H1 (cell line): ENCODE results near the gene C10orf95. TPM values are rescaled to one million over a fixed set of nuclear protein-coding genes. Genes with fewer than 3 reads are reported as not detected.

ENCODE experiments used
- CTCF ChIA-PET: fragments of 300-600 bp; sonication (Branson Sonifier 250); formaldehyde crosslinking; loops from one replicate; lab custom pipeline; 2021; ENCODE audit not compliant: partially characterized antibody; lab: Charles Lee
- POLR2A ChIA-PET: fragments of 300-600 bp; sonication (Branson Sonifier 250); formaldehyde crosslinking; loops from one replicate; lab custom pipeline; 2021; ENCODE audit warnings: inconsistent platforms; ENCODE audit not compliant: partially characterized antibody; lab: Charles Lee
- DNase-seq, 2 experiments: peaks; one replicate each; pipeline versions ENCODE4 v3.0.0 to v3.0.0-alpha.2; 2010 to 2022; ENCODE audit warnings: low spot score in 2 of 2, low read depth in 1 of 2, mixed read lengths in 1 of 2
- FAIRE-seq: peaks from 2 replicates; lab custom pipeline; 2011; peaks lifted over from hg19 to GRCh38; lab: Jason Lieb, UNC
- H2AFZ ChIP-seq: 2 replicates; pipeline ENCODE4 v1.8.1; 2012; ENCODE audit warnings: low read length, inconsistent platforms
- H2AK5ac ChIP-seq: 2 replicates; pipeline ENCODE4 v1.6.1; 2013; ENCODE audit warnings: low read depth, low read length
- H2BK120ac ChIP-seq: replicated peaks from 2 replicates; pipeline ENCODE3; 2013; ENCODE audit warnings: low read depth, low read length, inconsistent platforms
- H2BK12ac ChIP-seq: 2 replicates; pipeline ENCODE4 v1.6.1; 2013; ENCODE audit warnings: low read depth, low read length
- H2BK15ac ChIP-seq: 2 replicates; pipeline ENCODE4 v1.6.1; 2013; ENCODE audit warnings: low read length
- H2BK20ac ChIP-seq: 2 replicates; pipeline ENCODE4 v1.6.1; 2013; ENCODE audit warnings: low read length
- H2BK5ac ChIP-seq: 2 replicates; pipeline ENCODE4 v1.6.1; 2013; ENCODE audit warnings: low read depth, low read length
- H3K14ac ChIP-seq: 2 replicates; pipeline ENCODE4 v1.6.1; 2013; ENCODE audit warnings: inconsistent platforms; ENCODE audit not compliant: insufficient read length
- H3K18ac ChIP-seq: 2 replicates; pipeline ENCODE4 v1.6.1; 2013; ENCODE audit warnings: low read length; ENCODE audit errors: extremely low read depth
- H3K23ac ChIP-seq: 2 replicates; pipeline ENCODE4 v1.6.1; 2013; ENCODE audit warnings: inconsistent platforms; ENCODE audit not compliant: insufficient read length
- H3K23me2 ChIP-seq: 2 replicates; pipeline ENCODE4 v1.6.1; 2013; ENCODE audit warnings: low read depth, low read length
- H3K27ac ChIP-seq: 2 replicates; pipeline ENCODE4 v1.6.1; 2011; ENCODE audit warnings: low read depth, low read length, inconsistent platforms
- H3K27me3 ChIP-seq, 4 experiments: replicated peaks in 1 of 4; 1 replicate in 1 of 4; 2 replicates in 3 of 4; pipeline versions ENCODE4 v1.6.1 to v1.8.1; 2011 to 2013; ENCODE audit warnings: low read length in 3 of 4, mild to moderate bottlenecking in 3 of 4, inconsistent platforms in 2 of 4, mixed read lengths in 2 of 4, moderate library complexity in 1 of 4; ENCODE audit not compliant: control insufficient read depth in 3 of 4, insufficient read depth in 3 of 4; ENCODE audit errors: extremely low read depth in 1 of 4
- H3K36me3 ChIP-seq, 4 experiments: 2 replicates each; pipeline versions ENCODE4 v1.6.1 to v1.8.1; 2011 to 2013; ENCODE audit warnings: mild to moderate bottlenecking in 4 of 4, low read length in 3 of 4, moderate library complexity in 2 of 4, control low read depth in 1 of 4, inconsistent platforms in 1 of 4; ENCODE audit not compliant: insufficient read depth in 4 of 4, control insufficient read depth in 2 of 4
- H3K4ac ChIP-seq: replicated peaks from 2 replicates; pipeline ENCODE3; 2013; ENCODE audit warnings: low read length, low read depth, mixed read lengths, inconsistent platforms; ENCODE audit not compliant: insufficient read length
- H3K4me1 ChIP-seq, 4 experiments: replicated peaks in 1 of 4; 1 replicate in 1 of 4; 2 replicates in 3 of 4; pipeline versions ENCODE4 v1.6.1 to v1.8.1; 2011 to 2013; ENCODE audit warnings: low read length in 3 of 4, inconsistent platforms in 2 of 4, mixed read lengths in 1 of 4; ENCODE audit not compliant: insufficient read depth in 4 of 4, control insufficient read depth in 3 of 4
- H3K4me2 ChIP-seq, 2 experiments: 2 replicates each; pipeline versions ENCODE4 v1.6.1 to v1.8.1; 2011 to 2013; ENCODE audit warnings: low read depth in 2 of 2, low read length in 2 of 2, control low read depth in 1 of 2, inconsistent platforms in 1 of 2, mild to moderate bottlenecking in 1 of 2; ENCODE audit not compliant: insufficient read depth in 1 of 2
- H3K4me3 ChIP-seq, 4 experiments: fragments of 200-600, 300-600 bp in 1 of 4; sonication (generic), shearing (Covaris generic), sonication (Bioruptor Twin) in 1 of 4; 2 replicates each; pipeline versions ENCODE4 v1.5.1 to v1.8.1; 2011 to 2016; ENCODE audit warnings: low read length in 4 of 4, low read depth in 3 of 4, control low read depth in 2 of 4, inconsistent platforms in 2 of 4, mild to moderate bottlenecking in 2 of 4, mixed read lengths in 1 of 4, moderate library complexity in 1 of 4; ENCODE audit not compliant: insufficient read depth in 2 of 4; ENCODE audit errors: extremely low read depth in 1 of 4
- H3K56ac ChIP-seq: replicated peaks from 2 replicates; pipeline ENCODE3; 2013; ENCODE audit warnings: low read depth, mild to moderate bottlenecking, mixed read lengths, low read length, inconsistent platforms; ENCODE audit not compliant: insufficient read length
- H3K79me1 ChIP-seq: 2 replicates; pipeline ENCODE4 v1.6.1; 2013; ENCODE audit warnings: low read depth, low read length, control low read depth
- H3K79me2 ChIP-seq, 2 experiments: 2 replicates each; pipeline versions ENCODE4 v1.6.1 to v1.8.1; 2012 to 2013; ENCODE audit warnings: low read length in 2 of 2, mild to moderate bottlenecking in 2 of 2, inconsistent platforms in 1 of 2; ENCODE audit not compliant: insufficient read depth in 2 of 2, control insufficient read depth in 1 of 2
- H3K9ac ChIP-seq, 4 experiments: replicated peaks in 1 of 4; 1 replicate in 1 of 4; 2 replicates in 3 of 4; pipeline versions ENCODE4 v1.6.1 to v1.8.1; 2011 to 2013; ENCODE audit warnings: low read depth in 3 of 4, low read length in 3 of 4, control low read depth in 2 of 4, mild to moderate bottlenecking in 2 of 4, moderate library complexity in 2 of 4, inconsistent platforms in 1 of 4; ENCODE audit errors: extremely low read depth in 1 of 4
- H3K9me3 ChIP-seq, 2 experiments: 2 replicates each; pipeline versions ENCODE4 v1.6.1 to v1.8.1; 2012 to 2013; ENCODE audit warnings: mild to moderate bottlenecking in 2 of 2, moderate library complexity in 2 of 2, control low read depth in 1 of 2, inconsistent platforms in 1 of 2, low read depth in 1 of 2, low read length in 1 of 2, mixed read lengths in 1 of 2; ENCODE audit not compliant: insufficient read depth in 2 of 2
- H4K20me1 ChIP-seq, 2 experiments: replicated peaks in 1 of 2; 2 replicates each; pipeline versions ENCODE3 to v1.8.1; 2011 to 2013; ENCODE audit warnings: inconsistent platforms in 2 of 2, low read length in 2 of 2, mild to moderate bottlenecking in 1 of 2; ENCODE audit not compliant: insufficient read depth in 2 of 2, control insufficient read depth in 1 of 2
- H4K5ac ChIP-seq: 2 replicates; pipeline ENCODE4 v1.6.1; 2013; ENCODE audit warnings: low read length, low read depth, mixed read lengths, inconsistent platforms; ENCODE audit not compliant: insufficient read length
- H4K8ac ChIP-seq: 2 replicates; pipeline ENCODE4 v1.8.0; 2013; ENCODE audit warnings: mild to moderate bottlenecking, moderate library complexity, low read length, inconsistent platforms; ENCODE audit not compliant: insufficient read depth; ENCODE audit errors: extremely low read depth
- H4K91ac ChIP-seq: replicated peaks from 2 replicates; pipeline ENCODE3; 2013; ENCODE audit warnings: low read length, mixed read lengths, inconsistent platforms; ENCODE audit not compliant: insufficient read length
- E2F6 ChIP-seq: IDR thresholded peaks from 2 replicates; pipeline ENCODE4 v1.6.1; 2012; ENCODE audit warnings: inconsistent platforms
- YY1 ChIP-seq: IDR thresholded peaks from 2 replicates; pipeline ENCODE4 v1.6.1; 2011; ENCODE audit warnings: low read depth, mild to moderate bottlenecking, low read length
- WGBS, 2 experiments: shearing (Covaris generic) in 1 of 2; methylation state at CpG; one replicate each; pipeline versions ENCODE4 v1.1.6 to v1.1.7; 2013 to 2015; ENCODE audit warnings: low lambda C conversion rate in 2 of 2, mixed read lengths in 2 of 2, inconsistent platforms in 1 of 2, low coverage in 1 of 2, missing lambda C conversion rate in 1 of 2; ENCODE audit not compliant: insufficient replicate concordance in 2 of 2, insufficient coverage in 1 of 2, insufficient read length in 1 of 2; ENCODE audit errors: extremely low coverage in 1 of 2, missing lambda C conversion rate in 1 of 2; 5-methylcytosine and 5-hydroxymethylcytosine counted together
- polyA plus RNA-seq, 7 experiments: library from polyadenylated mRNA; depleted of rRNA in 3 of 7; stranded (reverse) in 5 of 7; unstranded in 2 of 7; fragments of >200 nt in 5 of 7; fragments of 200-250 nt in 2 of 7; gene quantifications; 1 replicate in 5 of 7; 2 replicates in 1 of 7; 4 replicates in 1 of 7; pipeline versions ENCODE4 v1.2.1 to v1.2.3, GENCODE V29; 2011 to 2013; ENCODE audit warnings: missing spikeins in 2 of 7, mixed read lengths in 2 of 7
- total RNA-seq: library from RNA; stranded (reverse); fragmentation: NEBNext Ultra II Directional; extraction: Animal tissue kit (Norgen Biotek cat#: 25700); gene quantifications from 2 replicates; pipeline ENCODE4 v1.2.1, GENCODE V29; 2021

The C10orf95 gene
- total and polyA plus RNA-seq, 2 of the 8 experiments (the other 6 are each of a cell fraction or from before 2014, with no cell fraction given) = 0.34 to 0.48 TPM

DNA sequence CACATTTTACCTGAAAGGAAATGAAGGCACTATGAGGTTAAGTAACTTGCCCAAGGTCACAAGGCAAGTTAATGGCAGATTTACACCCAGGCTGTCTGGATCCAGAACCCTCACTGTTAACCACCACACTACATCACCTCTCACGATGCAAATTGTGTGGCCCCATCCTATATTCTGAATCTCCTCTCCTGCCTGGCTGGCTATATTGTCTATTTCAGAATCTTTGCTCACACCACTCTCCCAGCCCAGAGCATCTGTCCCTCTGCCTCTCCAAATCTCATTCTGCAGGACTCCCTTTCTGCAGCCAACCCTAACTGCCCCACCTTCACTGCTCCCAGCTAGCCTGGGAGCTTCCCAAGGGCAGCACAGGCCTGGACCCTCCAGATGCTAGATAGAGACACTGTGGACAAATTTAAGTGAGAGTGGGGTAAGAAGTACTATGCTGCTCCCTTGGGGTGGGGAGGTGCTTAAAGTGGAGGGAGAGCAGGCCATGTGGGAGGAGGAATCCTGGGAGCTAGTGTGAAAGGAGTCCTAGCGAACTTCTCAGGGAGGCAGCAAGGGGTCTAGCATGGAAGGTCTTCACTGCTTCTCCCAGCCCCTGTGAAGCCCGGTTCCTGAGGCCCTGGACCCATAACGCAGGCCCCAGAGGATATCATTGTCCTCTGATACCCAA is 19.8 kb downstream of the C10orf95 start:
- CTCF ChIA-PET = interaction anchor here (1.0 to 7.5 kb wide), 10 partner anchors 9 to 47 kb away, joined by 3 to 40 read pairs (median 4); partner anchors contain the start of genes C10orf95 and FBXL15
- Histone ChIP-seq H3K79me2 (no peaks in the 10 kb centered on the region; a peak in 1 of 4 replicates), H3K14ac (no peak overlapping the region), H4K8ac (peak overlapping the region; percentile 87; the same call in 1 of the 2 replicates), H2BK15ac (peak overlapping the region; percentile 23; the same call in 1 of the 2 replicates), H4K5ac (peak overlapping the region; percentile 49), H3K4me1 (peaks cover 0 to 18% (median 13%) of the 10 kb centered on the region in 4 experiments; a peak in 6 of 7 replicates), H3K56ac (peak overlapping the region; percentile 59), H3K27me3 (peaks cover 13 to 35% (median 31%) of the 10 kb centered on the region in 4 experiments), H3K4ac (peak overlapping the region; percentile 13), H3K36me3 (no peaks in the 10 kb centered on the region; a peak in 1 of 8 replicates), H3K4me2 (peak overlapping the region; percentile 93 to 94), H2AFZ (peak overlapping the region; percentile 78), H4K20me1 (no peaks in the 10 kb centered on the region), H3K4me3 (peak overlapping the region; percentile 66 to 92 (median 84)), H4K91ac (peak overlapping the region; percentile 92), H3K9ac (peak overlapping the region in 3 of 4 experiments; percentile 61 to 82 (median 79); a peak in 6 of 7 replicates), H2BK20ac (no peak overlapping the region), H3K23ac (no peak overlapping the region), H3K18ac (peak overlapping the region; percentile 85), H2BK120ac (no peak overlapping the region), H2BK12ac (peak overlapping the region; percentile 35; the same call in 1 of the 2 replicates), H3K23me2 (peaks cover 9% of the 10 kb centered on the region), H2AK5ac (peak overlapping the region; percentile 66; the same call in 1 of the 2 replicates), H3K79me1 (no peaks in the 10 kb centered on the region), H3K27ac (peak overlapping the region; percentile 72; the same call in 1 of the 2 replicates), H3K9me3 (no peaks in the 10 kb centered on the region), H2BK5ac (peak overlapping the region; percentile 53)
- WGBS, 2 experiments = 27% methylated on average over 4 of the region's 4 CpGs; no CpG with 5 or more reads in 1 of the 2 experiments
- POLR2A ChIA-PET = interaction anchor here (0.9 to 9.0 kb wide), 16 partner anchors 9 to 312 kb away, joined by 3 to 75 read pairs (median 4); partner anchors contain the start of genes ACTR1A, C10orf95, FBXL15 and NFKB2
- TF ChIP-seq E2F6 (peak; percentile 71), YY1 (no peak)
- DNase-seq (no peak), FAIRE-seq (no peak)
